ENCODE results near the gene CSF1. TPM values are rescaled to one million over a fixed set of nuclear protein-coding genes. Genes with fewer than 3 reads are reported as not detected.

CSF1 gene
- total and polyA plus RNA-seq, 10 donors, result 5.8 to 207 (median 78.1) TPM

- DNase-seq, result no peak
- Histone ChIP-seq H3K36me3 (no peaks in the 10 kb centered on the region), H3K4me3 (no peak overlapping the region), H3K27ac (peak overlapping the region; percentile 36 to 87 (median 71)), H3K9me3 (no peaks in the 10 kb centered on the region), H3K4me1 (peaks cover 27 to 77% (median 50%) of the 10 kb centered on the region in 6 donors), H3K27me3 (replicated peaks in 1 of 7) (peaks cover 0 to 19% (median 0%) of the 10 kb centered on the region in 7 donors)
- TF ChIP-seq POLR2AphosphoS5 (IDR thresholded peaks at IDR 0.05) (no peak), CTCF (IDR thresholded peaks at IDR 0.05 in 8 of 11, conservative IDR thresholded peaks at IDR 0.05 in 3 of 11) (no peak), POLR2A (IDR thresholded peaks at IDR 0.05) (no peak)
- WGBS, 5 donors, result 87 to 91% (median 89%) methylated on average over 4 to 7 of the region's 7 CpGs
- intact Hi-C loops (cut with DNase I; ENCODE audit: low total_unique reads), result loop anchor here (10.0 kb wide), 1 partner anchor 111 kb away; no protein-coding TSS in a partner anchor
These were observed 5.2 kb upstream of the CSF1 start for GRCh38 chr1:109905491-109905890.

- peak in 1 of 3 donors; percentile 51 for TF ChIP-seq POLR2AphosphoS5 (IDR thresholded peaks at IDR 0.05)
- no peak for TF ChIP-seq POLR2A (IDR thresholded peaks at IDR 0.05)
- H3K27ac ChIP-seq, result peak overlapping the region; percentile 36 to 87 (median 71)
- DNase-seq, result no peak
These were observed 4.3 kb upstream of the CSF1 start for GRCh38 chr1:109906160-109906838.

GRCh38 chr1:109906839-109907180, 3.8 kb upstream of the CSF1 start:
- H3K9me3 ChIP-seq, result no peaks in the 10 kb centered on the region
- DNase-seq, result no peak
- H3K27ac ChIP-seq, result peak overlapping the region; percentile 36 to 87 (median 71)
- H3K36me3 ChIP-seq, result no peaks in the 10 kb centered on the region
- WGBS, 5 donors, result 72 to 79% (median 77%) methylated on average over 4 of the region's 4 CpGs
- H3K4me1 ChIP-seq, result peaks cover 27 to 75% (median 54%) of the 10 kb centered on the region in 6 donors
- H3K4me3 ChIP-seq, result no peak overlapping the region
- intact Hi-C loops (cut with DNase I; ENCODE audit: low total_unique reads), result loop anchor here (10.0 kb wide), 1 partner anchor 112 kb away; no protein-coding TSS in a partner anchor
- H3K27me3 ChIP-seq (replicated peaks in 1 of 7), result peaks cover 0 to 30% (median 0%) of the 10 kb centered on the region in 7 donors
- TF ChIP-seq POLR2A (IDR thresholded peaks at IDR 0.05) (no peak), POLR2AphosphoS5 (IDR thresholded peaks at IDR 0.05) (no peak)

More at GRCh38 chr1:109906160-109906838, 4.3 kb upstream of the CSF1 start:
- intact Hi-C loops (cut with DNase I; ENCODE audit: low total_unique reads), result loop anchor here (10.0 kb wide), 1 partner anchor 111 kb away; no protein-coding TSS in a partner anchor
- Histone ChIP-seq H3K36me3 (no peaks in the 10 kb centered on the region), H3K27me3 (replicated peaks in 1 of 7) (peaks cover 0 to 25% (median 0%) of the 10 kb centered on the region in 7 donors), H3K4me3 (no peak overlapping the region), H3K9me3 (no peaks in the 10 kb centered on the region), H3K4me1 (peaks cover 27 to 75% (median 52%) of the 10 kb centered on the region in 6 donors)
- WGBS, 5 donors, result 45 to 62% (median 59%) methylated on average over 7 of the region's 7 CpGs

GRCh38 chr1:109907190-109907774, 3.4 kb upstream of the CSF1 start:
- peak overlapping the region in 6 of 8 donors; percentile 65 to 87 (median 75) for H3K27ac ChIP-seq

More at GRCh38 chr1:109907190-109907774, 3.4 kb upstream of the CSF1 start:
- Histone ChIP-seq H3K27me3 (replicated peaks in 1 of 7) (peaks cover 0 to 35% (median 0%) of the 10 kb centered on the region in 7 donors), H3K9me3 (no peaks in the 10 kb centered on the region), H3K4me1 (peaks cover 27 to 79% (median 57%) of the 10 kb centered on the region in 6 donors), H3K36me3 (no peaks in the 10 kb centered on the region), H3K4me3 (no peak overlapping the region)
- TF ChIP-seq POLR2AphosphoS5 (IDR thresholded peaks at IDR 0.05) (peak in 1 of 3 donors; percentile 7), CTCF (IDR thresholded peaks at IDR 0.05 in 8 of 11, conservative IDR thresholded peaks at IDR 0.05 in 3 of 11) (no peak), POLR2A (IDR thresholded peaks at IDR 0.05) (no peak)
- intact Hi-C loops (cut with DNase I; ENCODE audit: low total_unique reads), result loop anchor here (10.0 kb wide), 1 partner anchor 112 kb away; no protein-coding TSS in a partner anchor
- DNase-seq, result no peak
- WGBS, 5 donors, result 71 to 82% (median 79%) methylated on average over 1 of the region's 1 CpG
